T1000 (cell line): Measurements from ENCODE around the gene PPIH.
"Not testable (repeated sequence)": the region's sequence is repeated elsewhere in the genome, so short reads cannot be mapped to it uniquely, and the experiment has no call there.

ENCODE experiments used
- DNase-seq: peaks from one replicate; lab custom pipeline; 2025; ENCODE audit warnings: mixed read lengths; lab: John Stamatoyannopoulos, UW

PPIH gene

GRCh38 chr1:42682484-42682738 lies 24.2 kb downstream of the PPIH start:
- DNase-seq, result not testable (repeated sequence)

- no peak for DNase-seq
Measured at GRCh38 chr1:42682739-42683531, 24.7 kb downstream of the PPIH start.

DNA sequence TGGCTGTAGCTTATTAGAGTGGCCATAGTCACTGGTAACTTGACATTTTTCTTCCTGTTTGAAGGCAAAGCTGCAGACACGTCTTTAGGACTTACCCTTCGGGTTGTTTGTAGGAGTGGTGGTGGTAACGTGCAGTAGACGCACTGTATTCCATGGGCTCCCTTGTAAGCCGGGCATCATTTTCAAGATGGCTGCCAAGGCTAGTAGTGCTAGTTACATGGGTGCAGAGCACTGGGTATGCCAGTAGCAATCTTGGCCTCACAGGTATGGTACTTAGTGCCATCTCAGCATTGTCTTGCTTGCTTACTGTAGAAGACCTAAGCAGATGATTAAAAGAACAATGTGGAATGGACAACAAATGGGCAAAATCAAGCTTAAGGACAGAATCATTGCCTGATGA lies 25.9 kb downstream of the PPIH start:
- no peak for DNase-seq

GRCh38 chr1:42686418-42686817 lies 28.2 kb downstream of the PPIH start:
- DNase-seq, result no peak

DNA sequence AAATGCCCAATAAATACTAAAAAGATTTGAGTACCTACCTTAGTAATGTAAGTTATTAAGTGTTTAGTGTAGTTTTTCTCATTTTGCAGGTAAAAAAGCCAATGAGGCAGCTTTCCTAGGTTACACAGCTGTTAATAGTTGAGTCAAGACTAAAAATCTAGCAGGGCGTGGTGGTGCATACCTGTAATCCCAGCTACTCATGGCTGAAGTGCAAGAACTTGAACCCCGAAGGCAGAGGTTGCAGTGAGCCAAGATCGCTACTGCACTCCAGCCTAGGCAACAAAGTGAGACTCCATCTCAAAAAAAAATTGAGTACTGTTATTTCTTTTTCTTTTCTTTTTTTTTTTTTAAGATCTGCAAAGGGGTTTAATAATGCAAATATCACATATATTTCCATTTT lies 31.7 kb downstream of the PPIH start:
- no peak for DNase-seq

GRCh38 chr1:42690477-42691156 lies 32.4 kb downstream of the PPIH start:
- no peak for DNase-seq

DNA sequence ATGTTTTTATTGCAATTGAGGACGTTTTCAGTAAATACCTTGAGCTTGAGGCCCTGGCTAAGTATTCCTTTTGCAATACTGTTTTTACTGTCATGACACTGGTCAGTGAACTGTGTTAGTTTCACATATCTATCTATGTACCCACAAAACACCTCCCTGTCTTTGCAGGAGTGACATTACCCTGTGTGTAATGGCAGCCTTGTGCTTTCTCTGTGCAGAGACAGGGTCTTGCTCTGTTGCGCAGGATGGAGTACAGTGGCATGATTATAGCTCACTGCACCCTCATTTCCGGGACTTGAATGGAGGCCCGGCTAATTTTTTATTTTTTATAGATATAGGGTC lies 32.9 kb downstream of the PPIH start:
- DNase-seq, result no peak

GRCh38 chr1:42692461-42692860 lies 34.2 kb downstream of the PPIH start:
- DNase-seq, result no peak

DNA sequence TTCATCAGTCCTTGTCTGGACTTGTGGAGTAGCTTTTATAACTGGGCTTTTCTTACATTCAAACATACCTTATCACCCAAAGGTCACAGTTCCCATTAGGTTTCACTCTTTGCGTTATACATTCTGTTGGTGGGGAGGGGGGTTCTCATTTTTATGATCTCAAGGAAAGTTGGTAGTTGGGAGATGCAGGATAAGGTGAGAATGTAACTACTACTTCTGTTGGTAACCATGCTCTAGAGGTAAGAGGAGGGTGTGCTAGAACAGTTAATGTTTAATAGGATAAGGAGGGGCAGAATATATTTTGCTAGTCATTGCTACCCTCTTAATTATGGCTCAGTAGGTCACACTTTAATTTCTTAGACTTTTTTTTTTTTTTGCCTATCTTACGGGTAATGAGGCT lies 34.7 kb downstream of the PPIH start:
- DNase-seq, result no peak

- DNase-seq, result no peak
Measured at GRCh38 chr1:42698081-42698813, 40.0 kb downstream of the PPIH start.

- no peak for DNase-seq
Measured at GRCh38 chr1:42700006-42700405, 41.8 kb downstream of the PPIH start.

DNA sequence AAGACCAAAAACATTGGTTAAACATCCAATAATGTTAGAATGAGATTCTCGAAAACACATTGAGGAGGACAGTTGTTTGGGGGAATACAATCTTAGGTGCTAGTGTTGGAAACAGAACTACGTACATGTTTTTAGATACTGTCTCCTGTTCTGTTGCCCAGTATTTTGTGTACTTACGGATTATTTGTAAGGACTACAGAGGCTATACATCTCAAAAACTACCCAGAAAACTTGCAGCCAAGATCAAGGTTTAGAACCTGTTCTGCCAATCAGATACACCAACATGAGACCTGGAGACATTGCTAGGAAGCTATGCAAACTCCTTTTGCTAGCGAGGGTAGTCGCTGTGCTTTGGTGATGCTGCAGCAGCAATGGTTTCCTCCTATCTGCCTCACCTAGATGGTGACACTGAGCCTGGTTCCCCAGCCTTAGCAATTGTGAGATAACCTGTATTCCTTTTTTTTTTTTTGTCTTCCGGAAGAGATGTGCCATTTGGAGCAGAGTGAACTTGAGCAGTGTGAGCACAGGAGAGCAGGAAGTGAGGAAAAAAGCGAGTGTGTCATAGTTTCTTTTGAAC lies 45.8 kb downstream of the PPIH start:
- no peak for DNase-seq

- DNase-seq, result not testable (repeated sequence)
Measured at GRCh38 chr1:42712808-42713207, 54.6 kb downstream of the PPIH start.

DNA sequence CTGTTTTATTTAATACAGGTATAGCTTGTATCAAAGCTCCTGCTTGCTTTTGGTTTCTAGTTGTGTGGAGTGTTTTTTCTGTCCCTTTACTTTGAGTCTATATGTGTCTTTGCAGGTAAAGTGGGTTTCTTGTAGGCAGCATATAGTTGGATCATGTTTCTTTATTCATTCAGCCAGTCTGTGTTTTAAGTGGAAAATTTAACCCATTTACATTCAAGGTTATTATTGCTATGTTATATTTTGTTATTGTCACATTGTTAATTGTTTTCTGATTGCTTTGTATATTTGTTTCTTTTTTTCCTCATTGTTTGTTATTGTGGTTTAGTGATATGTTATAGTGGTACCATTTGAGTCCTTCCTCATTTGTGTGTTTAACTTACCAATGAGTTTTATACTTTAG lies 55.1 kb downstream of the PPIH start:
- DNase-seq, result no peak

DNA sequence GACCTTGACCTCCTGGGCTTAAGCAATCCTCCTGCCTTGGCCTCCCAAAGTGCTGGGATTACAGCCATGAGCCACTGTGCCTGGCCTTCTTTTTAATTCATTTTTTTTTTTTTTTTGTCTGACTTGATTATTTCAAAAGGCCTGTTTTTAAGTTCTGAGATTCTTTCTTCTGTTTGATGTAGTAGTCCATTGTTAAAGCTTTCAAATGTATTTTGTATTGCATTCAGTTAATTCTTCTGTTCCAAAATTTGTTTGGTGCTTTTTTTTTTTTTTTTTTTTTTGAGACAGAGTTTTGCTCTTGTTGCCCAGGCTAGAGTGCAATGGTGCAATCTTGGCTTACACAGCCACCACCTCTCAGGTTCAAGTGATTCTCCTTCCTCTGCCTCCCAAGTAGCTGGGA lies 56.2 kb downstream of the PPIH start:
- DNase-seq, result not testable (repeated sequence)

- no peak for DNase-seq
Measured at GRCh38 chr1:42720868-42721267, 62.6 kb downstream of the PPIH start.

DNA sequence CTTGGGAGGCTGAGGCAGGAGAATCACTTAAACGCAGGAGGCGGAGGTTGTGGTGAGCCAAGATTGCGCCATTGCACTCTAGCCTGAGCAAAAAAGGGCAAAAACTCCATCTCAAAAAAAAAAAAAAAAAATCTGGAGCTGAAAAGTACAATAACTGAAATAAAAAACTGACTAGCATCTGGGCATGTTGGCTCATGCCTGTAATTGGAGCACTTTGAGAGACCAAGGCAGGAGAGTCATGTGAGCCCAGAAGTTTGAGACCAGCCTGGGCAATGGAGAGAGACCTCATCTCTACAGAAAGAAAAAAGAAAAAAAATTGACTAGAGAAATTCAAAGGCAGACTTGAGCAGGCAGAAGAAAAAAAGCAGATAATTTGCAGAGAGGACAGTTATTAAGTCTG lies 63.7 kb downstream of the PPIH start:
- DNase-seq, result no peak

DNA sequence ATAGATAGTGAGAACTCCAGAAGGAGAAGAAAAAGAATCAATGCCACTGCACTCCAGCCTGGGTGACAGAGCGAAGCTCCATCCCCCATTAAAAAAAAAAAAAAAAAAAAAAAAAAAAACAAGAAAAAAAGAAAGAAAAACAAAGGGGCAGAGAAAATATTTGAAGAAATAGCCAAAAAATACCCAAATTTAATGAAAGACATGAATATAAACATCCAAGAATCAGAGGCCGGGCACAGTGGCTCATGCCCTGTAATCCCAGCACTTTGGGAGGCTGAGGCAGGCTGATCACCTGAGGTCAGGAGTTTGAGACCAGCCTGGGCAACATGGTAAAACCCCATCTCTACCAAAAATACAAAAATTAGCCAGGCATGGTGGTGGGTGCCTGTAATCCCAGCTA lies 64.2 kb downstream of the PPIH start:
- DNase-seq, result not testable (repeated sequence)

- DNase-seq, result no peak
Measured at GRCh38 chr1:42723511-42723910, 65.3 kb downstream of the PPIH start.

DNA sequence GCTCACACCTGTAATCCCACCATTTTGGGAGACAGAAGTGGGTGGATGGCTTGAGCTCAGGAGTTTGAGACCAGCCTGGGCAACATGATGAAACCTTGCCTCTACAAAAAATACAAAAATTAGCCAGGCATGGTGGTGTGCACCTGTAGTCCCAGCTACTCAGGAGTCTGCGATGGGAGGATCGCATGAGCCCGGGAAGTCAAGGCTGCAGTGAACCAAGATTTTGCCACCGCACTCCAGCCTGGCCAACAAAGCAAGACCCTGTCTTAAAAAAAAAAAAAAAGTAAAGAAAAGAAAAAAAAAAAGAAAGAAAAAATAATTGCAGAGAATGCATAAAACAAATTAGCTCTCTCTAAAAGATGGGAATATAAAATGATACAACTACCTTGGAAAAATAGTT lies 67.6 kb downstream of the PPIH start:
- not testable (repeated sequence) for DNase-seq
